LNCaP clone FGC (cell line): Measurements from ENCODE around the gene CHRD.

Experiments used
- DNase-seq: peaks from one replicate; pipeline ENCODE4 v3.0.0-alpha.2; 2011; ENCODE audit warnings: low read depth
- H3K4me3 ChIP-seq: 2 replicates; pipeline ENCODE4 v1.5.1; 2011; ENCODE audit warnings: mild to moderate bottlenecking, low read depth, low read length, control low read depth
- TF ChIP-seq, protein P1 (sequence below): IDR thresholded peaks from 2 replicates; pipeline ENCODE4 v1.5.1; 2012; ENCODE audit warnings: mild to moderate bottlenecking; ENCODE audit not compliant: control insufficient read depth, insufficient read depth; ENCODE audit errors: extremely low read depth

The CHRD gene

GRCh38 chr3:184384856-184385422 lies 5.1 kb downstream of the CHRD start:
- DNase-seq: no peak
- no peak overlapping the region for H3K4me3 ChIP-seq
- TF ChIP-seq, protein P1, sequence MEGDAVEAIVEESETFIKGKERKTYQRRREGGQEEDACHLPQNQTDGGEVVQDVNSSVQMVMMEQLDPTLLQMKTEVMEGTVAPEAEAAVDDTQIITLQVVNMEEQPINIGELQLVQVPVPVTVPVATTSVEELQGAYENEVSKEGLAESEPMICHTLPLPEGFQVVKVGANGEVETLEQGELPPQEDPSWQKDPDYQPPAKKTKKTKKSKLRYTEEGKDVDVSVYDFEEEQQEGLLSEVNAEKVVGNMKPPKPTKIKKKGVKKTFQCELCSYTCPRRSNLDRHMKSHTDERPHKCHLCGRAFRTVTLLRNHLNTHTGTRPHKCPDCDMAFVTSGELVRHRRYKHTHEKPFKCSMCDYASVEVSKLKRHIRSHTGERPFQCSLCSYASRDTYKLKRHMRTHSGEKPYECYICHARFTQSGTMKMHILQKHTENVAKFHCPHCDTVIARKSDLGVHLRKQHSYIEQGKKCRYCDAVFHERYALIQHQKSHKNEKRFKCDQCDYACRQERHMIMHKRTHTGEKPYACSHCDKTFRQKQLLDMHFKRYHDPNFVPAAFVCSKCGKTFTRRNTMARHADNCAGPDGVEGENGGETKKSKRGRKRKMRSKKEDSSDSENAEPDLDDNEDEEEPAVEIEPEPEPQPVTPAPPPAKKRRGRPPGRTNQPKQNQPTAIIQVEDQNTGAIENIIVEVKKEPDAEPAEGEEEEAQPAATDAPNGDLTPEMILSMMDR: no peak

GRCh38 chr3:184386047-184386806 lies 6.4 kb downstream of the CHRD start:
- DNase-seq: no peak
- TF ChIP-seq, protein P1: no peak
- no peak overlapping the region for H3K4me3 ChIP-seq

GRCh38 chr3:184387174-184387714 lies 7.4 kb downstream of the CHRD start:
- H3K4me3 ChIP-seq: no peak overlapping the region
- no peak for DNase-seq
- TF ChIP-seq, protein P1: no peak

DNA sequence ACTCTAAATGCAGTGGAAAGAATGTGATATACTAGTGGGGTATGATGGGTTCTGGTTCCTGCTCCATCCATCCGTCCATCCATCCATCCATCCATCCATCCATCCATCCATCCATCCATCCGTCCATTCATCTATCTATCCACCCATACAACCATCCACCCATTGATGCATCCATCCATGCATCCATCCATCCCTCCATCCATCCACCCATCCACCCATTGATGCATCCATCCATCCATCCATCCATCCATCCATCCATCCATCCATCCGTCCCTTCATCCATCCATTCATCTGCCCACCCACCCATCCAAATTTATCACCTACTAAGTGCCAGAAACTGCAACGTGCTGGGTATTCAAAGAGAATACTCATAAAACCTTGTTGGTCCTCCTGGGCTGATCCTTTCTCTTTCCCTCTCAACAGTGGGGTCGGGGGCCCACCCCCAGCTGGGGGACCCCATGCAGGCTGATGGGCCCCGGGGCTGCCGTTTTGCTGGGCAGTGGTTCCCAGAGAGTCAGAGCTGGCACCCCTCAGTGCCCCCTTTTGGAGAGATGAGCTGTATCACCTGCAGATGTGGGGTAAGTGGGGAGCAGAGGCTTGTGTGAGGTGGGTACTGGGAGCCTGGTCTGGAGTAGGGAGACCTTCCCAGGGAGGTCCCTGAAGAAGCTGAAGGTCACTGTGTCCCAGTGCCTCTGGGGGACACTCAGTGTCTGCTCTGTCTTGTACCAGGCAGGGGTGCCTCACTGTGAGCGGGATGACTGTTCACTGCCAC lies 8.5 kb downstream of the CHRD start:
- DNase-seq: no peak
- H3K4me3 ChIP-seq: no peak overlapping the region
- TF ChIP-seq, protein P1: no peak

- TF ChIP-seq, protein P1: no peak
- no peak for DNase-seq
- no peak overlapping the region for H3K4me3 ChIP-seq
Measured at GRCh38 chr3:184388936-184389230, 9.0 kb downstream of the CHRD start.

- TF ChIP-seq, protein P1: no peak
- no peak for DNase-seq
- H3K4me3 ChIP-seq: no peak overlapping the region
Measured at GRCh38 chr3:184389384-184389783, 9.5 kb downstream of the CHRD start.
